GM03348 (cell line): ENCODE data around the gene SEMA6B.
A peak's percentile ranks its signal among the peaks of the same experiment; 100 is the strongest.

Experiments used
- DNase-seq: peaks from one replicate; pipeline ENCODE4 v3.0.0; 2012; ENCODE audit warnings: low spot score

SEMA6B gene

DNA sequence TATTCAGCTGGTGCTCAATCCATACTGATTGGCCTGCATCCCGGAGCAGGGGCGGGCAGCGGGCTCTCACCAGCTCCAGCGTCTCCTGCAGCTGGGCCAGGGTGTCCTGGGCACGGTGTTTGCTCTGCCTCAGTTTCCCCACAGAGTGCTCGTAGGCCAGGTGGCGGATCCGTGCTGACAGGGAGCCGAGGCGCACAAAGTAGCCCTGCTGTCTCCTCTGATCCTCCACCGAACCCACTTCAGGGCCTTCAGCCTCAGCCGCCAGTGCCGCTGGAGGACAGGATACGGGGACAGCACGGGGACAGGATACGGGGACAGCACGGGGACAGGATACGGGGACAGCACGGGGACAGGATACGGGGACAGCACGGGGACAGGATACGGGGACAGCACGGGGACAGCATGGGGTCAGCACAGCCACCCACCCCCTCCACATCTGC, 33.9 kb downstream of the SEMA6B start:
- no peak for DNase-seq

GRCh38 chr19:4524808-4525562, 34.5 kb downstream of the SEMA6B start:
- DNase-seq, result peak; percentile 82

DNA sequence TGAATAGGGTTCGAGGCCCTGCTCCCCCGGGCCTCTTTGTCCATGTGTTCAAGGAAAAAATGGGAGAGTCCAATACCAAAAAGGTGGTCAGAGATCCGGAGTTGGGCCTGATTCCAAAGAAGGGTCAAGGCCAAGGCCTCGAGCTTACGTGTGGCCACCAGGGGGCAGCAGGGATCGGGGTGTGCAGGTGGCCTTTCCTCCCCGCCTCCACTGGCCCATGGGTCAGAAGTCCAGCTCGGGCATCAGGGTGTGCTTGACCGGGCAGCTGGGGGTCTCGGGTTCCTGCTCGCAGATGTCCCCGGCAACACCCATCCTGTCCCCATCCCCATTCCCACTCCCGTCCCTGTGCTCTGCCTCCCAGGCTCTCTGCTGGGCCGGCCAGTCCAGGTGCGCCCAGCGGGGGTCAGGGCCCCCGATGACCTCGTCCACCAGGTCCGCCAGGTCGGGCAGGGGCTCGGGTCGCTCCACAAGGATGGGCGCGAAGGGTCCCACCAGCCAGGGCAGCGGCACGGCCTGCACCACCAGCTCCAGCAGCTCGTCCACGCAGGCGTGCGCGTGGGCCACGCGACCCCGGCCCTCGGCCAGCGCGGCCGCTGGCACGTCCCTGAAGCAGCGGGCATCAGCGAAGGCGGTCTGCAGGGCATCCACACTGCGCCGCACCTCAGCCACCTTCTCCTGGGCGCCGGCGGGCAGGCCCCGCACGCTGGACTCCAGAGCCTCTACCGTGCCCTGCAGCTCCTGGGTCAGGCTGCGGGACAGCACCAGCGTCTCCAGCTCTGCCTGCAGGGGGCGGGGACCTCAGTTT, 36.0 kb downstream of the SEMA6B start:
- DNase-seq, result peak; percentile 74

GRCh38 chr19:4522291-4523002, 37.0 kb downstream of the SEMA6B start:
- no peak for DNase-seq

- no peak for DNase-seq
Measured at GRCh38 chr19:4521888-4522242, 37.6 kb downstream of the SEMA6B start.

- DNase-seq, result peak; percentile 43
Measured at GRCh38 chr19:4521170-4521887, 38.2 kb downstream of the SEMA6B start.

- no peak for DNase-seq
Measured at GRCh38 chr19:4519521-4520277, 39.8 kb downstream of the SEMA6B start.

DNA sequence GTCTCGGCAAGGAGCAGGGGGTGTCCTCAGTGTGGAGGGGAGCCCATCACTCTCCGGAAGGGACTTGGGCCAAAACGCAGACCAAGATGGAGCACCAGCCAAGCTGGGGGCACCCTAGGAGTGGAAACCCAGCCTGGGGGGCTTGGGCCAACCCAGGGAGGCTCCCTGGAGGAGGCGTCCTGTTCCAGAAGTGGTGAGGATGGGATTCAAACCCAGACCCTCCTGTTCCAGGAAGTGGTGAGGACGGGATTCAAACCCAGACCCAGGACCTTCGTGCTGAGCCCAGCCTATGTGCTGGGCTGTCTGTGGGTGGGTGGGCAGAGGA, 40.4 kb downstream of the SEMA6B start:
- no peak for DNase-seq

DNA sequence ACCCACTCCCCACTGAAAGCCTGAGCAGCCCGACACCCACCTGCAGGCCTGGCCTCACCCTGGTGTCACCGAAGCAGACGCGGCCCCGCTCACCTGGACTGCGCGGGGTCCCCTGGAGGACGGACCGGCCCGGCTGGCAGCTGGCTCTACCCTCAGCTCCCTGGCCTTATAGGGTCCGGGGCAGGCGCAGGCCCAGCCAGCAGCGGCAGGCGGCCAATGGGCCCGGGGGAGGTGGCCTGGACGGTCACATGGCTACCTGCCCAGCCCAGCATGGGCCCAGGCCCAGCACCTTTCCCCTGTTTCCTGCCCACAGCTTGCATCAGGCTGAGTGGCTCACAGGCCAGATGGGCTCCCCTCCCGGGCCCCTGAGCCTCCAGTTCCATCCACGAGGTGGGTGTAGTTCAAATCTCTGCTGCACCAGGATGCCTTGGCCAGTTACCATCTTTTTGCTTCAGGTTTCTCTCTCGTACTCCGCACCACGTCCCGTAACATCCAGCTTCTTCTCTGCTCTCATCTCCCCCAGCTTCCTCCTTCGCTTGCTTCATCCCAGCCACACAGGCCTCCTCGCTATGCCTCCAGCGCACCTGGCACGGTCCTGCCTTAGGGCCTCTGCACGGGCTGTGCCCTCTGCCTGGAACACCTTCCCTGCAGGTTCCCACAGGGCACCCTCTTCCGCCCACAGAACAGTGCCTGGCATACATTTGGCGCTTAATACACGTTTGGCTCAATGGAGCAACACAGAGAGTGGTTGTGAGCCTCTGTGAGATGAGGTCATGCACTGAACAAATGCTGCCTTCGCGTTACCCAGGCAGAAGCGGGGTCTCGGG, 40.9 kb downstream of the SEMA6B start, which contains the start of gene PLIN4:
Gene PLIN4 (minus strand): TSS at position 142 of the 827 bp plus-strand sequence. CDS start 214 bp downstream, outside the sequence.
- peak; percentile 60 for DNase-seq

DNA sequence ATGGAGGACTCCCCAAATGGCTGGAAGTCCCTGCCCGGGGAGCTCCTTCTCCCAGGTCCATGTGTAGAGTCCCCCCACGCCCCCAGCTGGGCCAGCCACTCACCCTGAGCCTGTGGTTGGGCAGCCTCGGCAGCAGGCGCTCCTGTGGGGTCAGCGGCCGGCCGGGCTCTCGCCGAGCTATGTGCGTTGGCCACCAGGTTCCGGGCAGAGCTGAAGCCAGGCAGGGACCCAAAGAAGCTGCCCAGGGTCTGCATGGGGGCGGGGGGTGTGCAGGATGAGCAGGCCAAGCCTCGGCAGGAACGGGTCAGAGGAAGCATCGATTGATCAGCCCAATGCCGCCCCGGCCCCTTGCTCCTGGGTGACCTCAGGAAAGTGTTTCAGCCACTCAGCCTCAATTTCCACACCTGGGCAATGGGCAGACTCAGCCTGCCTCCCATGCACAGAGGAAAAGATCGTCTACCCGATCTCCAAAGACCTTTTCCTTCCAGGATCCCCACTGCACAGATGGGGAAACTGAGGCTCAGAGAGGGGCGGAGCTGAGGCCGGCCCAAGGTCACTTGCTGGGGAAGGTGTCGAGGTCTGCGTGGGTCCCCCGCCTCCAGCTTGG, 41.9 kb downstream of the SEMA6B start:
- no peak for DNase-seq

DNA sequence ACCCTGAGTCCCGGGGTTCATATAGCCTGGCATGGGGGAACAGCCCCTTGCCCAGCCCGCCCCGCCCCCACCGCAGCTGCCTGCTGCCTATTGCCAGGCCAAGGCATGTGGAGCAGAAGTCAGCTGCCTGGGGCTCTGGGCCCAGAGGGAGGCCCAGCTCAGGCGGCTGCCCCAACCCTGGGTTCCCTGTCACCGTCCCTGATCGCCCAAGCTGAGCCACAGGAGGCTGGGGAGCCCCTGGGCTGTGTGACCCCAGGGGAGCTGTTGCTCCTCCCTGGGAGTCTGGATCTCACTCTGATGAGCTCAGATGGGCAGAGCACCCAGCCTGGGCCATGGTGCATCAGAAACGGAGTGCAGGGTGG, 42.6 kb downstream of the SEMA6B start:
- DNase-seq, result no peak

- DNase-seq, result no peak
Measured at GRCh38 chr19:4516199-4516938, 43.1 kb downstream of the SEMA6B start.

DNA sequence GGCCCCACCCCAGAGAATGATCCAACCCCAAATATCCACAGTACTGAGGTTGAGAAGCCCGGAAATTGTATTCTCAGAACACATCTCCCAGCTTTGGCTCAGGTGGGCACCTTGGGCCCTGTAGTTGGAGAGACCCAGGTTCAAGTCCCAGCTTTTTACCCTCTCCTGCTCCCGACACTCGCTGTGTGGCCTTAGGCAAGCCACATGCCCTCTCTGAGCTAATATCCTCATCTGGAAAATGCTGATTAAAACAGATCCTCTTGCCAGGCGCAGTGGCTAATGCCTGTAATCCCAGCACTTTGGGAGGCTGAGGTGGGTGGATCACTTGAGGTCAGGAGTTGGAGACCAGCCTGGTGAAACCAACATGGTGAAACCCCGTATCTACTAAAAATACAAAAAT, 43.8 kb downstream of the SEMA6B start:
- DNase-seq, result no peak

DNA sequence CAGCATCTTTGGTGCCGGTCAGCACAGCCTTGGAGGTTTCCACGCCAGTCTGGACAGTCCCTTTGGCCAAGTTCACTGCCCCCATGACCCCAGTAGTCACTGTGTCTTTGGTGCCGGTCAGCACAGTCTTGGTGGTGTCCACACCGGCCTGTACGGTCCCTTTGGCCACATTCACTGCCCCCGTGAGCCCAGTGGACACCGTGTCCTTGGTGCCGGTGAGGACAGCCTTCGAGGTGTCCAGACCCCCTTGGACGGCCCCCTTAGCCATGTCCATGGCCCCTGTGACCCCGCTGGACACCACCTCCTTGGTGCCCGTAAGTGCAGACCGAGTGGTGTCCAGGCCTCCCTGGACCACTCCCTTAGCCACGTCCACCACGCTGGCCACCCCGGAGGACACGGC, 46.2 kb downstream of the SEMA6B start:
- no peak for DNase-seq

DNA sequence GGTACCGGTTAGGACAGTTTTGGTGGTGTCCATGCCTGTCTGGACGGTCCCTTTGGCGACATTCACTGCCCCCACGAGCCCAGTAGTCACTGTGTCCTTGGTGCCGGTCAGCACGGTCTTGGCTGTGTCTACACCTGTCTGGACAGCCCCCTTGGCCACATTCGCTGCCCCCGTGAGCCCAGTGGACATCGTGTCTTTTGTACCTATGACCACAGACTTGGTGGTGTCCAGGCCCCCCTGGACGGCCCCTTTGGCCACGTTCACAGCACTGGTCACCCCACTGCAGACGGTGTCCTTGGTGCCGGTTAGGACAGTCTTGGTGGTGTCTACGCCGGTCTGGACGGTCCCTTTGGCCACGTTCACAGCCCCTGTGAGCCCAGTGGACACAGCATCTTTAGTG, 47.4 kb downstream of the SEMA6B start:
- no peak for DNase-seq

- DNase-seq, result no peak
Measured at GRCh38 chr19:4511300-4512054, 48.0 kb downstream of the SEMA6B start.

GRCh38 chr19:4510435-4511255, 48.8 kb downstream of the SEMA6B start:
- no peak for DNase-seq

DNA sequence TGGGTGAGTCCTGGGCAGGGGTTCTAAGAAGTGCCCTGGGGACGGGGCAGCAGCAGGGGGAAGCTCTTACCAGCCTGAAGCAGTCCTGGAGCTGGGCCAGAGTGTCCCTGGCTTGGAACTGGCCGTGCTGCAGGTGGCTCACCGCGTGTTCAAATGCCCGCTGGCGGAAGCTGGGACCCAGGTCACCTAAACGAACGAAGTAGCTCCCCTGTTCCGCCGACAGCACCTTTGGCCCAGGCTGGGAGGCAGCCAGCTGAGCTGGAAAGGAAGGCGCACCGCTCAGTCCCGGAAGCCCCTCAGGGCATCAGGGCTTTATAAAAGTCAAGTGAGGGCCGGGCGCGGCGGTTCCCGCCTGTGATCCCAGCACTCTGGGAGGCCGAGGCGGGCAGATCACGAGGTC, 50.8 kb downstream of the SEMA6B start:
- no peak for DNase-seq
